ENCODE data around the gene API5.

The API5 gene

GRCh38 chr11:43392713-43393112 lies 80.9 kb downstream of the API5 start:
- Histone ChIP-seq H3K4me1 (ENCODE audit: insufficient read depth, low read length, severe bottlenecking) (no peaks in the 10 kb centered on the region), H3K9me2 (ENCODE audit: low read depth, low read length) (no peaks in the 10 kb centered on the region), H3K27ac (ENCODE audit: low read depth, low read length, poor library complexity, severe bottlenecking) (no peak overlapping the region), H3K79me2 (ENCODE audit: insufficient read depth, low read length) (no peaks in the 10 kb centered on the region), H3F3A (ENCODE audit: insufficient read depth, low read length) (no peaks in the 10 kb centered on the region), H2AFZ (ENCODE audit: low read length) (no peak overlapping the region), H3K27me3 (ENCODE audit: insufficient read depth, low read length) (no peaks in the 10 kb centered on the region), H3K9me3 (ENCODE audit: low read length) (no peaks in the 10 kb centered on the region), H3K4me2 (ENCODE audit: low read length) (no peak overlapping the region), H3K36me3 (ENCODE audit: insufficient read depth, low read length) (peaks cover 62% of the 10 kb centered on the region), H4K20me1 (ENCODE audit: insufficient read depth, low read length) (no peaks in the 10 kb centered on the region), H3K4me3 (ENCODE audit: low read depth, low read length, poor library complexity, severe bottlenecking) (no peak overlapping the region), H3K9ac (ENCODE audit: low read length) (no peak overlapping the region)
- TF ChIP-seq CTCF (IDR thresholded peaks at IDR 0.05; ENCODE audit: low read length) (no peak), EZH2 (IDR thresholded peaks at IDR 0.05; ENCODE audit: borderline replicate concordance, low read length) (no peak)

GRCh38 chr11:43393765-43394355 lies 82.1 kb downstream of the API5 start:
- H3K36me3 ChIP-seq (ENCODE audit: insufficient read depth, low read length), result peaks cover 70% of the 10 kb centered on the region
- no peaks in the 10 kb centered on the region for H3K79me2 ChIP-seq (ENCODE audit: insufficient read depth, low read length)
- H2AFZ ChIP-seq (ENCODE audit: low read length), result no peak overlapping the region
- H3K27me3 ChIP-seq (ENCODE audit: insufficient read depth, low read length), result no peaks in the 10 kb centered on the region
- no peaks in the 10 kb centered on the region for H3K4me1 ChIP-seq (ENCODE audit: insufficient read depth, low read length, severe bottlenecking)
- H3K9me2 ChIP-seq (ENCODE audit: low read depth, low read length), result no peaks in the 10 kb centered on the region
- no peaks in the 10 kb centered on the region for H3F3A ChIP-seq (ENCODE audit: insufficient read depth, low read length)
- H4K20me1 ChIP-seq (ENCODE audit: insufficient read depth, low read length), result no peaks in the 10 kb centered on the region
- no peak overlapping the region for H3K9ac ChIP-seq (ENCODE audit: low read length)
- no peak overlapping the region for H3K27ac ChIP-seq (ENCODE audit: low read depth, low read length, poor library complexity, severe bottlenecking)
- H3K4me3 ChIP-seq (ENCODE audit: low read depth, low read length, poor library complexity, severe bottlenecking), result no peak overlapping the region
- no peak overlapping the region for H3K4me2 ChIP-seq (ENCODE audit: low read length)
- H3K9me3 ChIP-seq (ENCODE audit: low read length), result no peaks in the 10 kb centered on the region
- TF ChIP-seq EZH2 (IDR thresholded peaks at IDR 0.05; ENCODE audit: borderline replicate concordance, low read length) (no peak), CTCF (IDR thresholded peaks at IDR 0.05; ENCODE audit: low read length) (no peak)
